ENCODE results near the gene ALX4.

The ALX4 gene

GRCh38 chr11:44335919-44336318 is 26.0 kb upstream of the ALX4 start:
- TF ChIP-seq CTCF (IDR thresholded peaks at IDR 0.05; ENCODE audit: low read depth, low read length), result no peak
- H3K4me3 ChIP-seq (ENCODE audit: low read depth, low read length), result no peak overlapping the region

DNA sequence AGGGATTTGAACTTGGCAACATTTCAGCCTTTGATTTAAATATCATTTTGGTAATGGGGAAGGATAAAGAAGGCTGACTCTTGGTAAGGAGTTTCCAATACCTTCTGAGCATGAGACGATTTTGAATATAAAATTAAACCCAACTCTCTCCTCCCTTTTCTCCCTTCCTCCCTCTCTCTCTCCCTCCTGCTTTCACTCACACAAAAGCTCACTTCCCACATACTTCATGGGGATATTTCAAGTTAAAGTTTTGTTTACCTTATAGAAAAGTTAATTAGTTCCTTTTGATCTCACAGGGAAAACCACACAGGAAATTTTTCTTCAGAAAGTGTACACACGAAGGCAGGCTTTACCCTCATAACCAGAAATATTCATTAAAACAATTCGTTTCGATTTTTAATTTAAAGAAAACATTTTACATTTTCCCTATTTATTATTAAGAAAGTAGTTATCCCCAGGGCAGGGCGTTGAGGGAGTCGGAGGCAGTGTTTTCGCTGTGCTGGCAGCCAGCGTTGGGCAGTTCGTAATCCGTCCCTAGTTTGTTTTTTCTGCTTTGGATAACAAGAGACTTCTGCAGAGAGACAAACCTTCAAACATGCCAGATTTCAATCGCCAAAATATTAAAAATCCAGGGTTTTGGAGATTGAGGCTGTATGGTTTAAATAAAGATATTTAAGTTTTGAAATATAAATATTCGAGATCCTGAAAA is 25.3 kb upstream of the ALX4 start:
- TF ChIP-seq CTCF (IDR thresholded peaks at IDR 0.05; ENCODE audit: low read depth, low read length), result no peak
- no peak overlapping the region for H3K4me3 ChIP-seq (ENCODE audit: low read depth, low read length)

- no peak overlapping the region for H3K4me3 ChIP-seq (ENCODE audit: low read depth, low read length)
- no peak for TF ChIP-seq CTCF (IDR thresholded peaks at IDR 0.05; ENCODE audit: low read depth, low read length)
Observed at GRCh38 chr11:44334356-44335004, 24.5 kb upstream of the ALX4 start.

DNA sequence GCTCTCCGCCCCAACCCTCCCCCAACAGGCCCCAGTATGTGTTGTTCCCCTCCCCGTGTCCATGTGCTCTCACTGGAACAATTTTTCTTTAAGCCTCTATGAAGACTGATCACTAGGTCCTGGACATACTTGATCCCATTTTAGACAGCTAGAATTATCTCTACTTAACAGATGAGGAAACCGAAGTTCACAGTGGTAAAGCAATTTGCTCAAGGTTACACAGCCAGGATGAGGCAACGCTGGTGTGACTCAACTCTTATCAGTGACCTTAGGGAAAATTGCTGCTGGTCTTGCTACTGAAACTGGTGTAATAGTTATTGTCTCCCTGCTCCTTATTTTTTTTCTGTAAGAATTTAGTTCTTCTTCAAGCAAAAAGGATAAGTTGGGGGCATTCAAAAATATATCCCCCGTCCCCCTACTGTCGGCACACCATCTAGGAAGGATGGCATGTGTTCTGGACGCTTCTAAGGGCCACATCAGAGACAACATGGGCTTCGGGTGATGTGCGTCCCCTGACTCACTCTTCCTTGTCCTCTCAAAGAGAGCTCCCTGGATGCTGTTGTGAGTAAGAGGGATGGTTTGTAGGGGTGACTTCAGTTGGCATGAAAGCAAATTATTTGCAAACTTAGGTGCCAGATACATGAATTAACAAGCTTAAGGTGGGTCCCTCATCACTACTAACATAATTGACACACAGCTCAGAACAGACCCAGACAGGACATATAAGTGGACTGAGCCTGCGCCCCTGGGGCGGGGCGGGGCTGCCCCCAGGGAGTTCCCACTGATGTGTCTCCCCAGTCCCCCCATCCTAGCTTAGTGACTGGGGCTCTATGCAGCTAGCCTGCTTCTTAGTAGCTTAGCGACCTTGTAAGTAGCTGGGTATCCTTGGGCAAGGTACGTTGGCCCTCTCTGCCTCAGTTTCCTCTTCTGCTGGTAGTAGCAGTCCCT is 23.6 kb upstream of the ALX4 start:
- no peak overlapping the region for H3K4me3 ChIP-seq (ENCODE audit: low read depth, low read length)

GRCh38 chr11:44332665-44333064 is 22.7 kb upstream of the ALX4 start:
- TF ChIP-seq CTCF (IDR thresholded peaks at IDR 0.05; ENCODE audit: low read depth, low read length), result no peak
- H3K4me3 ChIP-seq (ENCODE audit: low read depth, low read length), result no peak overlapping the region

More for the DNA sequence above, 23.6 kb upstream of the ALX4 start:
- no peak for TF ChIP-seq CTCF (IDR thresholded peaks at IDR 0.05; ENCODE audit: low read depth, low read length)

DNA sequence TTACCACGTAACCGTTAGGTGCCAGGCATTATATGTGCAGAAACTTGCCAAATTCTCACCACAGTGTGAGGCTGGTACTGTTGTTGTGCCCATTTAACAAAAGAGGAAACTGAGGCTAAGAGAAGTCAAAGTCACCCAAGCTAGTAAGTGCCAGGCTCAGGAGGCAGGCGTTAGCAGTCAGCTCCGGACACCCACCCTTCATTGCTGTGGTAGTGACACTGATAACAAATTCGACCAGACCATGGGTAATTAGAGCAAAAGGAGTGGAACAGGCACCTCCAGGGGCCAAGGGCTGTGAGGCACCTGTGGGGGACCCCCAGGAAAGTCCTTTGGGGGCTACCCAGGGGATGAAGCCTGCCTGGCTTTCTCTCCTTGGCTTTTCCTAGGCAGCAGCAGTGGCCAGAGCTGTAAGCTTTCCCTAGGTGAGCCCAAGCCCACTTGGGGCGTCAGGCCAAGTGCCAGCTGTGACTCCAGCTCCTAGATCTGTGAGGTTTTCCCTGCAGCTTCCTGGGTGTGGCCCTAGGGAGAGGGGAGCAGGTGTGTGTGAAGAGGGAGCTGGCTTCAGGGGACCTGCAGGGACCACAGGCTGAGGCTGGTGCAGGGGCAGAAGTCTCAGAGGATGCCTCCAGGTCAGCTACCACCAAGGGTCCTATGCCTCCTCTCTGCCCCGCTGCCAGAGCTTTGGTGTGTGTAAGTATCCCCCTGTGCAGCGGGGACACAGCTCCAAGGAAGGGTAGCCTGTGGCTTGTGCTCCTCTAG is 19.7 kb upstream of the ALX4 start:
- TF ChIP-seq CTCF (IDR thresholded peaks at IDR 0.05; ENCODE audit: low read depth, low read length), result no peak
- H3K4me3 ChIP-seq (ENCODE audit: low read depth, low read length), result no peak overlapping the region
